Measurements from ENCODE around the gene RPN2.
A peak's percentile ranks its signal among the peaks of the same experiment; 100 is the strongest.

RPN2 gene

DNA sequence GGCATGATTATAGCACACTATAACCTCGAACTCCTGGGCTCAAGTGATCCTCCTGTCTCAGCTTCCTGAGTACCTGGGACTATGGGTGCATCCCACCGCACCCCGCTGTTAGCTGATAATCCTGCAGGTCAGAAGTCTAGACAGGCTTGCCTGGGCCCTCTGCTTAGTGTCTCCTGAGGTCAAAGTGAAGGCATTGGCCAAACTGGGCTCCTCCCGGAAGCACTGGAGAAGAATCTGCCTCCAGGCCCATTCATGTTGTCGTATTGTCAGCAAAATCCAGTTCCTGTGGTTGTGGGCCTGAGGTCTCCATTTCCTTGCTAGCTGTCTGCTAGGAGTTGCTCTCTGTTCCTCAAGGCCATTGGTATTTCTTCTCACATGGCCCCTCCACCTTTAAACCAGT lies 6.6 kb downstream of the RPN2 start:
- no peak for DNase-seq (ENCODE audit: low spot score)

- DNase-seq (ENCODE audit: low spot score): no peak
Observed at GRCh38 chr20:37188787-37189186, 9.7 kb downstream of the RPN2 start.

GRCh38 chr20:37189416-37190016 lies 10.4 kb downstream of the RPN2 start:
- no peak for DNase-seq (ENCODE audit: low spot score)

- DNase-seq (ENCODE audit: low spot score): no peak
Observed at GRCh38 chr20:37190354-37191112, 11.4 kb downstream of the RPN2 start.

GRCh38 chr20:37192137-37192854 lies 13.2 kb downstream of the RPN2 start:
- DNase-seq (ENCODE audit: low spot score): peak; percentile 75

GRCh38 chr20:37193226-37193625 lies 14.1 kb downstream of the RPN2 start:
- no peak for DNase-seq (ENCODE audit: low spot score)

GRCh38 chr20:37193821-37194220 lies 14.7 kb downstream of the RPN2 start:
- DNase-seq (ENCODE audit: low spot score): no peak

DNA sequence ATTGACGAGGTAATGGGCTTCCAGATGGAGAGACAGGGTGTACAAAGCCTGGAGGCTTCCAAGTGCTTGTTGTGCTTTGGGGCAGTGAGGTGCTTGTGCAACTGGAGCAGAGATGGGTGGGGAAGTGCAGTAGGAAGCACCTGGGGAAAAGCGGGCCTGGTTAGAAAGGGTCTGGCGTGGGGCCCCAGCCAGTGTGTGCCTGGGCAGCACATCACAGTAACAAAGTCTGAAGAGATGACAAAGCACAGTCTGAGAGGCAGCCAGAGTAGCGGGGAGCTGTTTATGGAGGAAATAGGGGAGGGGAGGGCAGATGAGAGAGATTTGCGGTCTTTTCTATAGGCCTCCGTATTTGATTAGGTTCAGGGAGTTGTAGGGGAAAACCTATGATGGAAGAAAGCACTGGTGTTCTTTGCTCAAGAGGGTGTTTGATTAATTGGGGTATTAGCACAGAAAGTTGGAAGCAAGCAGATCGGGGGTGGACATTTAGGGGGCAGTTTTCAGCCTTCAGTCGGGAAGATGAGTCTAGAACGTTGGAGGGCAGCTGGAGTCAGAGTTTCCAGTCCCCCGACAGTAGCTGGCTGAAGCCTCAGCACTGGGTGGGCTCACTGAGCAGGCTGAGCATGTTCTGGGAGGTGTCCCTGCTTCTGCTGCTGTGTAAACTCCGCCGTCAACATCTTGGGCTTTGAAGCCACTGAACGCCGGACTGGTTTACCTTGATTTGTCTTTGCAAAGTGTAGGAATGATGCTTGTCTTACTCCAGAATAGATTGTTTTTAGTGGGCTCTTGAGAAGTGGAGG lies 15.7 kb downstream of the RPN2 start:
- DNase-seq (ENCODE audit: low spot score): no peak

GRCh38 chr20:37198932-37199660 lies 20.0 kb downstream of the RPN2 start:
- no peak for DNase-seq (ENCODE audit: low spot score)

- DNase-seq (ENCODE audit: low spot score): no peak
Observed at GRCh38 chr20:37200376-37200775, 21.2 kb downstream of the RPN2 start.

GRCh38 chr20:37200926-37201826 lies 22.0 kb downstream of the RPN2 start:
- no peak for DNase-seq (ENCODE audit: low spot score)

DNA sequence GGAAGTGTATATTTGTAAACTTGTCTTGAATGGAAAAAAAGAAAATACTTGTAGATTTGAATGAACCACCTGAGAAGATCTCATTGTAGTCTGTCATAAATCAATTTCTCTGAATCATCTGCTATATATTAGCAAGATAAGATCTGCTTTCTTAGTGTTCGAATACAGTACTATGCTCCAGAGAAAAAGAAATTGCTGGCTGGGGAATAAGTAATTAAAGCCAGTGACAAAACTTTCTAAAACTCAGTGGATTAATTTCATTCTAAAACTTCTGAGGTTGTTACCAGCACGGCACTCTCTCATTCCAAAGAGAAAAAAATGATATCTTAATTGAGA lies 22.7 kb downstream of the RPN2 start:
- no peak for DNase-seq (ENCODE audit: low spot score)

DNA sequence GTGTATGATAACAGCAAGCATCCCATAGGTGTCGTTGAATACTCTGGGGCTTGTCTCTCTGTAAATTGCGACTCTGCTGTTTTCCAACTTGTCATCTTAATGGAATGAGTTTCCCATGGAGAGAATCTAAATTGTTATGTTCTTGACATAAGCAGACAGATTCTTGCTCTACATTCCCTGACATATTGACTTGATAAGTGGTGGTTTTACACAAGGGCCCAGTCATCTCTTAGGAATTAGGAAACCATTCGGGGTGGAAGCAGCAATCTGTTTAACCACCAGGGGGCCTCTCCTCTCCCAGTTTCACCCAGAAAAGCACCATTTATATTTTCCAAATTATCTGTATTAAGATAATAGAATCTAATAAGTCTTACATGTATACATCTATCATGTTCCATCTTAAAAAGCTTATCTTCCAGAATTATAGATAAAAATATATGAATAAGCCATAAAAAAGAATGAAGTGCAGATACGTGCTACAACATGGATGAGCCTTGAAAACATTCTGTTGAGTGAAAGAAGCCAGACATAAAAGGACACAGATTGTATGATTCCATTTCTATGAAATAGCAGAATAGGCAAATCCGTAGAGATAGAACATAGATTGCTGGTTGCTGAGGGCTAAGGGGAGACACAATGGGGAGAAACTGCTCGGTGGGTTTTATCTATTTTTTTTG lies 23.3 kb downstream of the RPN2 start:
- peak; percentile 43 for DNase-seq (ENCODE audit: low spot score)

DNA sequence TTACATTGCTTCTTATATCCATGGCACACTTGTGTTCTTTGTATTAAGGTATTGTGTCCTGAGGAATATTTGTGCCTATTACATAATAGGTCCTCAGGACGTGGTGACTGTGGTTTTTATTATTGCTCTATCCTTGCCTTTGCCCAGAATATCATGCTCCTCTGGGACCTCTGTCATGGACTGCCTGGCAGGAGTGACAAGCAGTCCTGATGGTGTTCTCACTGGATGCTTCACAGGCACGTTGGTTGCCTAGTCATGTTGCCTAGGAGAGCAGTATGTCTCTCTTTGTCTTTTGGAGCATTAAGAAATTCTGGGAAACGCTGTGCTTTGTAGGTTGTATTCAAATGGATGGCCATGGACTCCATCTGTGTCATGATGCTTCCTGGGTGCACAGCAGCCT lies 24.9 kb downstream of the RPN2 start:
- DNase-seq (ENCODE audit: low spot score): no peak

DNA sequence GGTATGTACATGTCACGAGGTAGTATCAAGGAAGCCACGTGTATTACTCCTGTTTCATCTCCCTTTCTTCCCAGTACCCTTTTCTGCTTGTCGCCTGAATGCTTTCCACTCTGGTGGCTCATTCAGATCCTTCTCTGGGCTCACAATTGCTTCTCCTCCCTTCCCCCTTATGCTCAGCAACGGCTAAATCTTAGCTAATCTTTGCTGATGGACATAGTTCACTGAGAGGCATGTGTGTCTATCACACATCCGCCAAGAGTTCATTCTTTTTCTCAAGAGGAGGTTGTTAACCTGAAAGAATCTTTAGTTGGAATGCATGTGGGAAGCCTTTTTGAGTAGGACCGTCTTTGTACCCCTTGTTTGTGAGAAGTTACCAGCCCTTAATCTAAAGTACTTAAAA lies 26.0 kb downstream of the RPN2 start:
- DNase-seq (ENCODE audit: low spot score): no peak

DNA sequence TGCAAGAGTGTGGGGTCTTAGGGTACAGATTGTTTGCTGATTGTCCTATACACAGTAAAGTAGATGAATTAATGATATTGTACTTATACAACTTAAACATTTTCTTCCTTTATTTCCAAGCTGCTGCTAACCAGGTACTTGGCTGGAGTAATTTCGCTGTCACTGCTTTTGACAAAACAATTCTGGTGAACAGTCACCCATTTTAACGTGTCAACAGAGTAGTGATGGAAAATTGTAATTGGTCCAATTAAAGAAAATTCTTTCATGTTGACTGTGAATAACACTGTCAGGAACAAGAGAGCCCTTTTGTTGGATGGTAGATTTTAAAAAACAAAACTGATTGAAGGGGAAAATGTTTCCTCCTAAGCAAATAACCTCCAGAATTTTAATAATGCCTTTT lies 26.7 kb downstream of the RPN2 start:
- DNase-seq (ENCODE audit: low spot score): no peak

DNA sequence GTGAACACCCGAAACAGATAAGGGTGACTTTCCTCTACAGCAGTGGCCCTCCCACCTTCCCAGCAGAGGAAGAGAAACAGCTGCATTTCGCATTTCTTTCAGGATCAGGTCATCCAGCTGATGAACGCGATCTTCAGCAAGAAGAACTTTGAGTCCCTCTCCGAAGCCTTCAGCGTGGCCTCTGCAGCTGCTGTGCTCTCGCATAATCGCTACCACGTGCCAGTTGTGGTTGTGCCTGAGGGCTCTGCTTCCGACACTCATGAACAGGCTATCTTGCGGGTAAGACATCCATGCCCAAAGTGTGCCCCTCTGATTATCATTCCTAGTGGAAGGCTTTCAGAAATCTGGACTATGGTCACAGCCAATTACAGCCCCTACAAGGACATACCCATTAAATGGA lies 28.0 kb downstream of the RPN2 start:
- no peak for DNase-seq (ENCODE audit: low spot score)

GRCh38 chr20:37209193-37209592 lies 30.1 kb downstream of the RPN2 start:
- no peak for DNase-seq (ENCODE audit: low spot score)

- DNase-seq (ENCODE audit: low spot score): no peak
Observed at GRCh38 chr20:37209661-37210314, 30.7 kb downstream of the RPN2 start.

- DNase-seq (ENCODE audit: low spot score): no peak
Observed at GRCh38 chr20:37218441-37218840, 39.3 kb downstream of the RPN2 start.
